Activated CD4-positive, alpha-beta T cell treated with anti-CD3 and anti-CD28 coated beads, Interleukin-10, Interleukin-2, amounts not matched to agents 100 ng/mL and 50 ng/mL, durations not matched to agents 16 hours and 8 hours (primary cell): ENCODE measurements around the gene ABCG1.

Source experiments
- DNase-seq: peaks from one replicate; pipeline ENCODE4 v3.0.0-alpha.2; 2020

Gene ABCG1

GRCh38 chr21:42233067-42233961, 14.4 kb downstream of the ABCG1 start:
- DNase-seq = peak; percentile 87

DNA sequence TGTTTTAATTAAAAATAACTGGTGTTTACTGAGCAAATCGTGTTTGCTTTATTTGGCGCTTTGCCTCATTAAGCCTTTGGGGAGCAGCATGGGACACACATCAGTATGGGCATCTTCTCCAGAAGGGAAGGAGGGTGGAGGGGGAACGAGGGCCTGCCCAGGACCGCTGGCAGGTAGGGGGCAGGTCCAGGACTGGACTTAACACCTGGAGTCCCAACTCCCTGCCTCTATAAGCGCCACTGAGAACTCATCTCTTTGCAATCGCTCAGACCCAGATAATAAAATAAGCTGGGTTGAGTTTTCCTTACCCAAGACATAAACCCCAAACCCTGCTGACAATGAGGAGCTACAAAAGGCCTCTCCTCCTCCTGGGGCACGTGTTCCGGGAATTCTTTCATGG, 15.1 kb downstream of the ABCG1 start:
- no peak for DNase-seq

DNA sequence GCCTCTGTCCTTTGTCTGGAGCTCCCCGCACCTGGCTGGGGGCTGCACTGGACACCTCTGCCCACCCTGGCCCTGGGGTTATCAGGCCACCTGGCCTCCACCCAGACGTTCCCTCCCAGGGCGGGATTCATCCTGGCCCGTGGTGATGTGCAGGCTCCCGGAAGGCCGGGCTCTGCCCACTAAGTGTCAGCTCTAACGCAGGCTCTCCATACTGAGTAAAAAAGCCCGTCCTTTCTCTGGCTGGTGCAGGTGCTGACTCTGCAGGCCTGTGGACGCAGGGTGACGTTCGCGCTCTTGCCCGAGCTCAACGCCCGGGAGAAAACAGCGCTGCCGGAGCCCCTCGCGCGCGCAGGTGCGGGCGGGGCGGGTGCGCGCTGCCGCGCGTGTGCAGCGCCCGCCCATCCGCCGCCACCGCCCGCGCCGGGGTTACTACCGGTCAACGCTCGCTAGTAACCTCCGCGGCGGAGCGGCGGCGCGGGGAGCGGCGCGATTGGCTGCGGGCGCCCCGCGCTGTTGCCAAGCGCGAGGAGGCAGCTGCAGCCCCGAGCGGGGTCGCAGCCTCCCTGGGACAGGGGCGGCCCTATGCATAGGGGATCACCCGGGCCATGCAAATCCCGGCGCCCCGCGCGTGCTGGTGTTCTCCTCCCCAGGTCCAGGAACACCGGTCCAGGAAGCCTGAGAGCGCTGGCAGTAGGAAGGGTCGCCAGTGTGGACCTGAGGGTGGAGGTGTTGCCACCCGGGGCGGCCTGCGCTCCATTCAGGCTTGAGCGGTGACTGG, 15.7 kb downstream of the ABCG1 start:
- peak; percentile 84 for DNase-seq

DNA sequence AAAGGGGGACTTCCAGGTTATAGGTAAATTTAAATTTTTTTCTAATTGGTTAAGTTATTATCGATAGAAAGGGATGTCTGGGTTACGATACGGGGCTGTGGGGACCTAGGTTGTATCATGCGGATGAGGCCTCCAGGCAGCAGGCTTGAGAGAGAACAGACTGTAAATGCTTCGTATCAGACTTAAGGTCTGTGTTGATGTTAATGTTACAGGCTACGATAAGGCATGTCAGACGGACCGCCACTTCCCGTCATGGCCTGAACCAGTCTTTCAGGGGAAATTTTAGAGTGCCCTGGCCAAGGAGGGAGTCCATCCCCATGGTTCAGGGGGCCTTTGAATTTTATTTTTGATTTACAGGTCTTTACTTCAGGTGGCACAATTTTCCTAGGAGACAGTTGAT, 16.7 kb downstream of the ABCG1 start:
- DNase-seq = no peak

DNA sequence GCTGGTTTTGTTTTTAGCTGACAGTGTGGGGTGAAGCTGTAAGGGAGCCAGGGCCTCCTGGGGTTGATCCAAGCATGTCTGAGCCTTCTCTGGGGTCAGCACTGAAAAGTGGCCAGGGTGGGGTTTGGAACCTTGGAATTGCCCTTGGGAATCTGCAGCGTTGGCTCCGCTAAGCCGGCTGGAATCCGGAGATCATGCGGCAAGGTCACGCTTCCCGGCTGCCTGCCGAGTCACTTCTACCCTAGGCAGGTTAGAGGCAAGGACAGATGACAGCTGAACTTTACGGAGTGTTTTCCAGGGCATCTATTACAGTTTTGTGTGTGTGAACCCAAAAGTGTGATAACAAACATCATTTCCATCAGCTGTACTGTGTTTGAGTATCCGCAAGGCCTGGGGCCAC, 17.1 kb downstream of the ABCG1 start:
- DNase-seq = no peak

DNA sequence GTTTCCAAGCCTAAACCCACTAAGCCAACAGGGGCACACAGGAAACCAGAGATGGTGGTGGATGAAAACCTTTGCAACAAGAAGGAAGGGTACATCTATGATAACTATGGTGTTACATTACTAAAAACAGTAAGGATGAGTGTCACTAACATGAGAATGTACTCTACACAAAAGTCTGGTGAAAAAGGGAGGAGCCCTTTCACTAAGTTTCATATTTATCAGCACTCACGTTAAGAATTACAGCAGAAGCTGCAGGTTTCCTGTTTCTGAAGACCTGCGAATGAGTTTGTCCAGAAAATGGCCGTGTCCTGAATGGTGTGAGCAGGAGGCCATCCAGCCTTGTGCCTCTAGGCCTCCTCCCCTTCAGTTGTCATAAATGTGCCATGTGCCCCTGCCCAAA, 17.8 kb downstream of the ABCG1 start:
- DNase-seq = peak; percentile 65

DNA sequence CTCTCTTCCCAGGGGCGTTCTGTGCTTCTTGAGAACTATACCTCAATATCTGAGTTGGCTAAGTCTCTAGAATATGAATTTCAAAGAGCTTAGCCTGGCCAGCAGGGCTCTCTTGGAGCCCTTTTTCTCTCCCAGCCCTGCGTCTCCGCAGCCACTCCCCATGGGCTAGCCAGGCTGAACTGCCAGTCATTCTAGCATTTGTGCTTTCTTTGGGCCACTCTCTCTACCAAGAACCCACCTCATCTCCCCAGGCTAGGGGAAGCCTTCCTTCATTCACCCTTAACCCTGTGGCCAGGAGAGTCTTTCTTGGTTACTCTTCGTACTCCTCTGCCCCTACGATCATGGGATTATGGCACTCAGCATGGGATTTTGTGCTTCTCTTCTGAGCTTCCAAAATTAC, 18.2 kb downstream of the ABCG1 start:
- no peak for DNase-seq

- DNase-seq = peak; percentile 60
Measured at GRCh38 chr21:42237577-42237976, 18.6 kb downstream of the ABCG1 start.

GRCh38 chr21:42238185-42238934, 19.4 kb downstream of the ABCG1 start:
- DNase-seq = peak; percentile 62

DNA sequence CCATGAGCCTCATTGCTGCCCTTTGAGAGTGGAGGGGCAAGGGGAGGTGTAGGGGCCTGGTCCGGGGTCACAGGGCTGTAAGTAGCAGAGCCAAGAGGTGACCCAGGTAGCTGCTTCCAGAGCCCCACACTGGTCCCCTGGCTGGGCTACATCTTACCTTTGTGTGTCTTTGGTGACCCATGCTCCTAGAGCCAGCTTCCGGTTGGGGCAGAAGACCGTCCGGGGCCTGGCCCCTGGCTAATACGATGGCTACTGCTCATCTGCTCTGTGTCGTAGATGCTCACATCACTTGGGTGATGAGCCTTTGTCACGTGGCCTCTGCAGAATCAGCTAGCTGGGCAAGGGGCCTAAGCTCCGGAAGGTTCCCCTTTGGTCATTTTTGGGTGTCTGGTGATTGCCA, 20.6 kb downstream of the ABCG1 start:
- DNase-seq = no peak

- no peak for DNase-seq
Measured at GRCh38 chr21:42239973-42240372, 21.0 kb downstream of the ABCG1 start.

- DNase-seq = no peak
Measured at GRCh38 chr21:42242611-42243010, 23.7 kb downstream of the ABCG1 start.

GRCh38 chr21:42243026-42243425, 24.1 kb downstream of the ABCG1 start:
- no peak for DNase-seq

DNA sequence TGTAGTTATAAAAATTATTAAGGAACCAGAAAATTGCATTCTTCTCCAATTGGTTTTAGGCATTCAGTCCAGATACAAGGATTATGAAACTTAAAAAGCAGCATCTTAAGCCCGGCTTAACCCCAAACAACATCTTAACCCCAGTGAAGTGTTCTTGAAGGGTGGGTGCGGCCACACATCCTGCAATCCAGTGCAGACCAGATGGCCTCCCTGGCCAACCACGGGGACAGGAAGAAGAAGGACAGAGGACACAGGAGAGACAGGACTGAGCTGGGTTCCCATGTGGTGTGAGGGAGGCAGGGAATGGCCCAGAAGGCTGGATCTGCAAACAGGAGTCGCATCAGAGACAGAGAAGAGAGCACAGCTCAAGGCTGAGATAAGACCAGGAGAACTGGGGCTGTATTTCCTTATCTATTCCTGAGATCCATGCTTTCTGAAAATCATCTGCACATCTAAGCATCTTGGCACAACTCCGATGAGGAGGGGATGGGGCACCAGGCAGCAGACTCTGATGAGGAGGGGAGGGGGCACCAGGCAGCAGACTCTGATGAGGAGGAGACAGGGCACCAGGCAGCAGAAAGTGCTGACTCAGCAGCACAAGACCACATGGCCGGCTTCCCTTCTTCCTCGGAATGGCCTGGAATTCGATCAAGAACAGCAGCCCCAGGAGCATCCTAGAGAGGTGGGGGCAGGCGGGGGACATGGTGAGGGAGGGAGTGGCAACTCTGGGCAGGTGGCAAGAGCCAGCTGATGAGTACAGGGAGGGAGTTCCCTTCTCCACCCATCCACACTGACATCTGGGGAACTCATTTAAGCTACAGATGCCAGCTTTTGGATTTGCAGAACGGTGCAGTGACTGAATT, 26.6 kb downstream of the ABCG1 start:
- no peak for DNase-seq

DNA sequence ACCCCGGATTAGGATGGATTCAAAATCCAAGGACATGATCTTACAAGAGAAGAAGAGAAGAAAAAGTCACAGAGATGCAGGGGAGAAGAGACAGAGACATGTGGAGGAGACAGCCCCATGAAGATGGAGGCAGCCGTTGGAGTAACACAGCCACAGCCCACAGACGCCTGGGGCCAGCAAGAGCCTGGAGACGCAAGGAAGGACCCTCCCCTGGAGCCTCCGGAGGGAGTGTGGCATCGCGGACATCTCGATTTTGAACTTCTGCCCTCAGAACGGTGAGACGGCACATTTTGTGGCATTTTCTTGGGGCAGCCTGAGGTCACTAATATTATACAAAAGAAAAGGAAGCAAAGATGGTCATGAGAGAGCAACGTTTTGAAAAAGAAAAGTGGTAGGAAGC, 28.8 kb downstream of the ABCG1 start:
- DNase-seq = no peak

- no peak for DNase-seq
Measured at GRCh38 chr21:42248241-42248640, 29.3 kb downstream of the ABCG1 start.

GRCh38 chr21:42248783-42249597, 30.1 kb downstream of the ABCG1 start:
- no peak for DNase-seq

- no peak for DNase-seq
Measured at GRCh38 chr21:42250422-42251403, 31.8 kb downstream of the ABCG1 start.

DNA sequence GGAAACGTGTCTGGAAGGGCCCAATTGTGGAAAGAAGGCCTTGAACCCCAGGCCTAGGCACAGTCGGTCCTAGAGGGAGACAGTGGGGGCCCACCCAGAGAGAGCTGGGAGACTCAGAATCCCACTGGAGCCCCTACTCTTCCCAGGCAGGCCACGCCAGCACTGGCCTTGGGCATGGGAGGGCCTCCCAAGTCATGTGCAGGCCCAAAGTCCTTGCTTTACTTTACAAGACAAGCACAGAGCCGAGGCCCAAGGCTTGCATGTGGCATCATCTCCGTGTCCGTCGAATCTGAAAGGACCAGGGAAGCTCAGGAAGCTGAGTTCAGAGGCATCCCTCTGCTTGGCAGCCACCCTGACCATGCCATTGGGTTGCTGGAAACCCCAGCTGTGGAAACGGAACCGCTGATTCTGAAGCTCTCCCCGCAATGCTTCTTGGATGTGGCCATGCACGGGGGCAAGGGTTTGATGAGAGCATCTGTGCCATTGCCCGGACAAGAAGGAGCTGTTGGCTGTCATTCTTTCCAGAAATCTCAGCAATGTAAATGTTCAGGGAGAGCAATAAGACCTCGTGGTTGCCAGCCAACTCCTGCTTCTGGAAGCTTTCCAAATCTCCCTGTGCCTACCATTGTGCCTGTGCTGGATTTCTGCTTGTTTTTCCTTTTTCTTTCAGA, 32.8 kb downstream of the ABCG1 start:
- no peak for DNase-seq

DNA sequence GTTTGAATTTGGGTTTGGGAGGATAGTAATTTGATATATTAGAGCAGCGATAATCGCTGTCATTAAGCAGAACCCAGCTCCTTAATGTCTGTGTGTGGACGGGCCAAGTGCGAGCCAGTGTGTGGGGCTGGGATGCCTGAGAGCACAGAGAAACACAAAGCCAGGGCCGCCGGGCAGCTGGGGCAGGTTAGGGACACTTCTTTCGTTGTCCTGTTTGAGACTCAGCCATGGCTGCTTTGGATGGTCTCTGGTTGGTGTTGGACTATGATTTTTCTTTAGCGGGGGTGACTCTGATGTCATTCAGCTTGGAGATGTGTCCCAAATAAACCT, 33.4 kb downstream of the ABCG1 start:
- DNase-seq = no peak
